Activated T-helper 9 cell treated with anti-CD3 and anti-CD28 coated beads, Interleukin-2, amount 50 U/mL, for 16 hours (primary cell): ENCODE data around the gene NTN4.
"Not testable (repeated sequence)": the region's sequence is repeated elsewhere in the genome, so short reads cannot be mapped to it uniquely, and the experiment has no call there.

Experiments used
- DNase-seq: peaks from one replicate; pipeline ENCODE4 v3.0.0-alpha.2; 2020; ENCODE audit warnings: low read depth

NTN4 gene

DNA sequence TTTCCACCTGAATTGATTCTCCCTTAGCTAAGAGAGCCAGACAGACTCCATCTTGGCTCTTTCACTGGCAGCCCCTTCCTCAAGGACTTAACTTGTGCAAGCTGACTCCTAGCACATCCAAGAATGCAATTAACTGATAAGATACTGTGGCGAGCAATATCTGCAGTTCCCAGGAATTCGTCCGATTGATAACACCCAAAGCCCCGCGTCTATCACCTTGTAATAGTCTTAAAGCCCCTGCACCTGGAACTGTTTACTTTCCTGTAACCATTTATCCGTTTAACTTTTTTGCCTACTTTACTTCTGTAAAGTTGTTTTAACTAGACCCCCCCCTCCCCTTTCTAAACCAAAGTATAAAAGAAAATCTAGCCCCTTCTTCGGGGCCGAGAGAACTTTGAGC lies 44.5 kb downstream of the NTN4 start:
- DNase-seq = not testable (repeated sequence)

DNA sequence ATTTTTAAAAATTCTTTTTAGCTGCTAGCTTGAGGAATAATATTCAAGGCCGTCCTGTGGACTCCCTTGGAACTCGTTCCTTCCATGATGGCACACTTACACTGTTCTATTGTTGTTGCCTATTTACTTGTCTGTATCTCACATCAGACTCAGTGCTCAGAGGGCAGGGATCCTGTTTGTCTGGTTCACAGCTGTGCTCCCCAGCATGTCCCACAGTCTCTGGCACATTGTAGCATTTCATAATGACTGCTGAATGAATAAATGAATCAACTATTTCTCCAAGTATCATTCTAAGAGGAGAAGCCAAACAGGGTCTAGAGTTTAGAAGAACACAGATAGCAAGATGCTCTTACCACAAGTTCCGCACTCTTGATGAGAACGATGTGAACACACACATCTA lies 48.0 kb downstream of the NTN4 start:
- no peak for DNase-seq

DNA sequence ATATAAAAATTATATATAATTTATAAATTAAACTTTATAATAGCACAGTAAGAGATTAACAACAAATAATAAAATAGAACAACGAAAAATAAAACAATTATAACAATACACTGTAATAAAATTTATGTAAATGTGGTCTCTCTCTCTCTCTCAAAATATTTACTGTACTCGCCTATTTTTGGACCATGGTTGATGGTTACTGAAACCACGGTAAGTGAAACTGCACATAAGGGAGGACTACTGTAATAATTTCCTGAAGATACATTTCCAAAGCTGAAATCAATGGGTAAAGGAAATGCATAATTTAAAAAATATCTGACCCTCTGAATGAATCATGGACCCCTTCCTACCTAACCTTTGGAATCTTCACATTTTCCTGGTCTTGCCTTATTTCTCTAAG lies 48.9 kb downstream of the NTN4 start:
- DNase-seq = no peak

DNA sequence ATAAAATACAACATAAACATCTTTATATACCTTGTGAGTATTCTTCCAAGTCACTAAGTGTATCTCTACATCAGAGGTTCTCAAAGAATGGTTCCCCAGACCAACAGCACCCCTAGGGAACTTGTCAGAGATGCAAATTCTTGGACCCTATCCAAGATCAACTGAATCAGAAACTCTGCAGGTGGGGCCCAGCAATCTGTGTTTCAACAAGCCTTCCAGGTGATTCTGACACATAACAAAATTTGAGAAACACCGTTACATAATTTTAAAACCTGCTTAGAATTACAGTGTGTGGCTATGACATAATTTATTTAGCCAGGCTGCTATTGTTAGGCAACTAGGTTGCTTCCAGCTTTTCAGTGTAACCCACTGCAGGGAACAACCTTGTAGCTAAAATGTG lies 49.8 kb downstream of the NTN4 start:
- no peak for DNase-seq

DNA sequence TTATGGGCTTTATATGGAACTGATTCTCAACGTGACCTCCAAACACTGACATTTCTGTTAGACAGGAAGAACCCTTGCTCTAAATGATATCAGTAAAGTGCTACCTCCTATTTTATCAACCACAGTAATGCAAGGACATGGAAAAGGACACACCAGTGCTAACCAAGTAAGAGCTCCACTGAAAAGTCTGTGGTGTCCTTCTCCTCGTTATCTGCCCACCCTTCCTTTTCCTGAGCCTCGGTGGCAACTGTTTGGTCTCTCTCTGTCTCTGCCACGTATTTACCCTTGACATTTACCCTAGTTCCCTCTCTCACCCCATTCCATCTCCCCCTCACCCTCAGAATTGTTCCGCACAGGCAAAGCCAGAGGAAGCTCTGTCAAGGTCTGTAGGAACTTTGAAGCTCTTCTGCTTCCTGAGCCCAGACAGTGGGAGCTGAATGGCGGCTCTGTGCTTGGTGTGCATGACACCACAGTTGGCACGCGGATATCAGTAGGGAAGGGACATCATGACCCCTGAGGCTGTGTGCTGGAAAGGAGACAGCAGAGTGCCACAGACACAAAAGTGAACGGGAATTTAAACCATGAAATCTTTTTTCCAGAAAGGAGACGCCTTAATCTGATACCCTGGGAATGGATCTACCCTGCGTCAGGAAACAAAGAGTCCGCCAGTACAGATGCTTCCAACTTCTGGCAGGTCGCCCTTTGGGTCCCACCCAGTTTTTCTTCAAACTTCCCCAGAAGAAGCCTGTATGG lies 50.8 kb downstream of the NTN4 start:
- DNase-seq = no peak

DNA sequence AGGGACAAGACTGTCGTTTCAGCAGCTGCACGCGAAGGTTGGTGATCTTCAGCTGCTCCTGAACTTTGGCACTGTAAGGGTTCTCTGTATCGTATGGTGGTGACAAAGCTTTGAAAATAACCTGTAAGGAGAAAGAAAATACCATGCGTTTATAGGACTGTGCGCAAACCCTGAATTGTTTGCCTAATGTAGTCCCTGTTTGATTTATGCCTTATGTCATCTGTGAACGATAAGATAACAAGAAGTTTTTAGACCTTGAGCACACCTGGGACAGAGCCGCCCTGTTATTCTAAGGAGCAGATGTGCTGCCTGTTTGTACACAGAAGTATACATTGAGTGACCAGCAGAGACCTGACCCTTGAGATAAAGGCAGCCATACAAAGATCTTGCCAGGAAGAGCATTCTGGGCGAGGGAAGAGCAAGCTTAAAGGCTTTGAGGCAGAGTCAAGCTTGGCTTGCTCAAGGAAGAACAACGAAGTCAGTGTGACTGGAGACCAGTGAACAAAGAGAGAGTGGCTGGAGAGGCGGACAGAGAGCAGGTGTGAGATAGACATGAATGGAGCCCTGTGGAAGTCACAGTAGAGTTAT lies 52.4 kb downstream of the NTN4 start:
- no peak for DNase-seq

DNA sequence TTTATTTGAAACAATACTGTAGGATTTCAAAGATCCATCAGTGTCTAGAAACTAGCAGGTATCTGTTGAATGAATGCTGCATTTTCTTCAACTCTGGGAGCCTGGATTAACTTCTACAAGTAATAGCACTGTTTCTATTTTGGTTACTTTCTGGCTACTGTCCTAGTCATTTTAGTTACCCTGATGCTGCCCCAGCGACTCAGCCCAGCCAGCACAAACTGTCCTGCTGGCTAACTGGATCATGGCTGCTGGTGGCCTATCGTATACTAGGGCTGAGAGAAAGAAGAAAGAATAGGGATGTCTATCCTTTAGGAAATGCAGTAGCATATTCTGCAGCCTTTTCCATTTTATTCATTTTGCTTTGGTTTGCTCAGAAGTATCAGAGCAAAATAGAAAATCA lies 53.9 kb downstream of the NTN4 start:
- no peak for DNase-seq

DNA sequence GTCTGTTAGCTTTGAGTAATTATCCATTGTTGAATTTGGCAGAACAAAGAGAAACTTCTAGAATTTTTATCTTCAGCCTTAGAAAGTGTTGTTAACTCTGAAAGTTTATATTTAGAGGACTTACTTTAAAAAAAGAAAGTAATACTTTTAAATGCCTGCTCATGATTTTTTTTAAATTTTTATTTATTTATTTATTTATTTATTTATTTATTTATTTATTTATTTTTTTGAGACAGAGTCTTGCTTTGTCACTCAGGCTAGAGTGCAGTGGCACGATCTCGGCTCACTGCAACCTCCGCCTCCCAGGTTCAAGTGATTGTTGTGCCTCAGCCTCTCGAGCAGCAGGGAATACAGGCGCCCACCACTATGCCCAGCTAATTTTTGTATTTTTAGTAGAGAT lies 54.8 kb downstream of the NTN4 start:
- DNase-seq = not testable (repeated sequence)

DNA sequence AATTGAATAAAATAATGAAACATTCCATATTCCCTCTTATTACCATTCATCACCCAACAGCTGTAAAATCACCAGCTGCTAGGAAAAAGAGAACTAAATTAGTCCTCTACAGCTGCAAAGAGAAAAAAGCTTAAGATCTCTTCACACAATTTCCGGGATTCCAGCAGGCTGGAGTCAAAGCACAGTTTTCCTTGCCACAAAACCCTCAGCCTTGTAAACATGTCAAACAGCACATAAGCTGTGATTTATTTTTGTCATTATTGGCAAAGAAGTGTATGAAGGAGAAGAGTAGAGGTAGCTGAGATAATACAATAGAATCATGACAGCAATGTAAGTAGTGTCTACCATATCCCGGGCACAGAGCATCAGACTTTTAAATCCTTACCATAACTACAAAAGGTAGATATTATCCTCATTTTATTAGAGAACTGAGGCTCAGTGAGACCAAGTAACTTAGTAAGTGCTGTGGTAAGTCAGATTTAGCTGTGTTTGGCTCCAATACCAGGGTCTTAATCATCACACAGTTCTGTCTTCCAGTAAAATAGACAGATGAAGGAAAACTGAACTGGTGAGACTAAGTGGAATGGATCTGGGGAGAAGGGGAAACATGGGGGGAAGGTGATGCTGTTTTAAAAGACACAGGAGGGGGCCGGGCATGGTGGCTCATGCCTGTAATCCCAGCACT lies 57.3 kb downstream of the NTN4 start:
- no peak for DNase-seq

DNA sequence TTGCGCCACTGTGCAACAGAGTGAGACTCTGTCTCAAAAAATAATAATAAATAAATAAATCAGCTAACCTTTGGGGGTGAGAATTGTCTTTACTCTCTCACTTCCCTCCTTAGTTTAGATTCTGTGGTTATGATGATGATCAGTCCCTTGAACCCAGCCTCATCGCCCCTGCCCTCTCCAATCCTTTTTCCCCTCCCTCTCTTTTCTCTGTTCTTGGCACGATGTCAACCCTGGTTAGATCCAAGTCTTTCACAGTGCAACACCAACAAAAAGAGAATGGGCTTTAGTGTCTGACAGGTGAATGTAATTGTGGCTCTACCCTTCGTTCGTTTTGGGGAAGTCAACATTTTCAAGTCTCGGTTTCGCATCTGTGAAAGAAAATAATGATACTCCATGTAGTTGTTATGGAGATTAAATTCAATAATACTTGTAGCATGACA lies 59.0 kb downstream of the NTN4 start:
- DNase-seq = no peak

DNA sequence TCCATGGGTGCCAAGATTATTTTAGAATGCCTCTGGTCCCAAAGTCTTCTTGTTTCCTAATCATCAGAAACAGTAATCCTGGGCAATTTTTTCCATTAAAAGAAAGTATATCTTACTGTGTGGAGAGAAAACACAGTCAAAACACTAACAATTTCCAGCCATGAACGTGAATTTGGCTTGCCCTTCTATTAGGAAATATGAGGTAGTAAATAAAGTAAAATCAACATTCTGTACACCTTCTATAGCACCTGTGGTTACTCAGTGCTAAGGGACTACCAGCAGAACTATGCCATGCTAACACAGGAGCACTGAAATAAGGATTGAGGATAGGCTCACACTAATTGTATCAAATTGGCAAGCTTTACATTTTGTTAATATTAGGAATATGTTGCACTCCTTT lies 60.1 kb downstream of the NTN4 start:
- no peak for DNase-seq

DNA sequence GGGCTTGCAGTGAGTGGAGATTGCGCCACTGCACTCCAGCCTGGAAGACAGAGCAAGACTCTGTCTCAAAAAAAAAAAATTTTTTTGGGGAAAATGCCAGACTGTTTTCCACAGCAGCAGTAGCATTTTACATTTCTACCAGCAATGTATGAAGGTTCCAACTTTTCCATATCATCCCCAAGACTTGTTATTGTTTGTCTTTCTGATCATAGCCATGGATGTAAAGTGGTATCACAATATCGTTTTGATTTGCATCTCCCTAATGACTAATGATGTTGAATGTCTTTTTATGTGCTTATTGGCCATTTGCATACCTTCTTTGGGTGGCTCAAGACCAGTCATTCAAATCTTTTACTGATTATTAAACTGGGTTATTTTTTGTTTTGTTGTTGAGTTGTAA lies 63.7 kb downstream of the NTN4 start:
- DNase-seq = no peak

DNA sequence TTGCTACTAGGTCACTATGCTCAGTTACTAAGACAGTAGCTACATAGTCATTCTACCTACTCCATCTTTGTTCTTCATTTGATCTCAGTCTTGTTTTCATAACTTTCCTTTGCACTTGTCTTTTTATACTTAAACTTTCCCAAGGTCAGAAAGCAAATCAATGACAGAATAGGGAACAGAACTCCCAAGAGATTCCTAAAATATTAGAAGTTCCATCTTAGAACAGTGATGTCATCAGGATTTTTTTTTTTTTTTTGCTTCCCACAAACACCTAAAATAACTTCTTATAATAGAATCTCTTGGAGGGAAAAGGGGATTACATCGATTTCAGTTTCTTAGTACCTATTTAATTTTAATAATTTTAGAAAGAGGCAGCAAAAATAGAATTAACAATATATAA lies 65.8 kb downstream of the NTN4 start:
- DNase-seq = no peak

DNA sequence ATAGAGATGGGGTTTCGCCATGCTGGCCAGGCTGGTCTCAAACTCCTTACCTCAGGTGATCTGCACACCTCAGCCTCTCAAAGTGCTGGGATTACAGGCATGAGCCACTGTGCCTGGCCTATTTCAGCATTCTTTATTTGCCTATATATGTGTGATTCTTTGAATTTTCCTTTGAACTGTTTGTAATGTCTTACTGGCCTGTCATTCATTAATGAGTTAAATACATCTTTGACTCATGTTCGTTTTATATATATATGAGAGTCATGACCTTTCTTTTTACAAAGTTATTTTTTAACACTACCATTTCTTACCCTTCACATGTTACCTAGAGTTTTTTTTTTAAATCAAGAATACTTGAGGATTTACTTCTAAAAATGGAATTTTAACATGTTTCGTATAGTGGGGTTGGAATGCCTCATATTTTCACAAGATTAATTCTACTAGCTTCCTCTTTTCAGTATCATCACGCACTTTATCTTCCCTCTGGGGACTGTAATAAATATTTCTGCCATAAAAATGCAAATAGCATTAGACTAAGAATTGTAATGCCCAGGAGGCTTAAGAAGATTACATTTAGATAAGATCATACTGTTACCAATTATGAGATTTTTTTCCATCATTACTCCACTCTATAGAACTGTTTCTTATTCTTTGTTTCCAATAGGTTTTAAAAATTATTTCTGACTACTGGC lies 66.7 kb downstream of the NTN4 start:
- DNase-seq = no peak

DNA sequence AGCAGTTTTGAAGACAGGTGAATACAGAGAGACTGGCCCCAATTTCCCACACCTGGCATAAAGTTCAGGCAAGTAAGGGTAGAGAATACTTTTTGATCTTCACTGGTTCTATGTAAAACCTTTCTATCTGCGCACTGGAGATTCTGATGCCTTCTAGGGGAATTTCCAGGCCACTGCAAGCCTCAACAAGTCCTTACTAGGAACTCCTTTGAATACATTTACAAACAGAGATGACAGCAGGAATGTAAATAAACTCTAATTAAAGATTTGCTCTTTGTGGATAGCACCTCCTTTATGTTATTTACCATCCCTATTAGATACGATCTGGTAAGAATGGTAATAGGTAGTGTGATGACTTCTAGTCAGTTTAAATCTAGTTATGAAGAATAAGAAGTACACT lies 69.2 kb downstream of the NTN4 start:
- no peak for DNase-seq

DNA sequence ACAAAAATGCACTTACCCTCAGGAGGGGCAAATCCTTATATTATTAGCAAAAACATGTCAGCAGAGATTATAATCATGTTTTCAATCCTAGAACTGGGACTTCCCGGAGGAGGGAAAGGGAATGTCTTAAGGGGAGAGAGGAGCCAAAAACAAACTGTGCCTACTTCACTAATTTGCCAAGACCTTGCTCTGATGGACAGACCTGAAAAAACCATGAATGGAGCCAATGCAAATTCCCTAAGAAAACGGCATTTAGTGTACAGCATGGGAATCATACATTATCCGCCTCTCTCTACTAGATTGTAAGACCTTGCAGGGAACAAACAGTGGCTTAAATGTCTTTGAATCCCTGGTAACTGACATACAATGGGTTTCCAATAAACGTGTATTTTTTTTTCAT lies 70.4 kb downstream of the NTN4 start:
- DNase-seq = no peak

DNA sequence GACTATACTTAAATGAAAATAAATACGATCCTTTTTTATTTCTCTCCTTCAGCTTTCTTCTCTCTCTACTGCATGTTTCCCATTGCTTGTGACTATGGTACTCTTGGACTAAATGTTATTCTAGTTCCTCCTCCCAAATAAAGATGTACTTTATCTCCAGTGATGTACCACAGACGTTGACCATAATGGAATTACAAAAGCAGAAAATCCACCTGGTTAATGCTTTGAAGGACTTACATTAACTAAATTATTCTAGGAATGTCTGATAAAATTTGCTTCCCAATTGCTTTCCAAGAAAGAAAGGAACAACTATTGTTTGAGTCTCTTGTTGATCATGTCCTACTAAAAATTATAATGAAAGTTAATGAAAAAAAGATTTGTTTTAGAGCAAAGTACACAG lies 71.8 kb downstream of the NTN4 start:
- DNase-seq = no peak

DNA sequence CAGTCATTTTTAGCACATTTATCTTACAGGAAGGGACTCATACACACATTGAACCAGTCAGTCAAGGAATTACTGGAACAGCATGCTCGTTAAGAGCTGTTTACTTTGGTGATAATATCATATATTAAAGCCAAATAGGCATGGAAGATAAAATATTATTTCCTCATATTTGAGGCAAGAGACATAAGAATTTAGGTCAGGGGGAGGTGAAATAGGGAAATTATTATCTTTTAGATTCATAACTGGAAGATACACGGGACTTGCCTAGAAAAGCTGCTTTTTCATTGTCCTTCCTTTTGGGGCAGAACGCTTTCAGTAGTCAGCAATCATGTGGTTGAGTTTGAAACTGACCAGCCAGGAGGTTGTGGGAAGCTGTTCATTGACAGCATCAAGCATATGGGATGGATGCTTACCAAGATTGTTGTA lies 72.5 kb downstream of the NTN4 start:
- DNase-seq = no peak

DNA sequence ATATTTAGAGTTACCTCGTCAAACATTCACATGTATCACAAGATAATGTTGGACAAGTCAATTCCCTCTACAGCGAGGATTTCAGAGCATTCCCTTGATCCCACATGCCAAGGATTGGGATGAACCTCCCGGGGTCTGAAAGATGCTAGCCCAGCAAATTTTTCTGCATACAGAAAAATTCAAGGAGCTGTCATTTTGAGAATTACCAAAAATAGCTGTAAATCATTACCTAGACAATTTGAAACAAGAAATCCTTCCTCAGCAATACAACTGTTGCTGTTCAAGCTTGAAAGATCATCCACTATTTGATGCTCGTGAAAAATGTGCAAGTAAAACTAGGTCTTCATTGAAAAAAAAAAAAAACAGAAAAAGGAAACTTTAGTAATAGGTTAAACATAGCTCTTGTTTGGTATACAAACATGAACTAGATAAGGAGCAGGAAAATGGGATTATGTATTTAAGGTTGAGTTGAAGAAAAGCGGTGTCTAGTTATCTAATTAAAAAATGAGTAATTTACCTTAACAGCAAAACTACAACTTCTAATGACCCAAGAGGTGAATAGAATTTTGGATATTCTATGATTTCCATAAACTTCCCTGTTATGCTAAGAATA lies 73.1 kb downstream of the NTN4 start:
- no peak for DNase-seq

DNA sequence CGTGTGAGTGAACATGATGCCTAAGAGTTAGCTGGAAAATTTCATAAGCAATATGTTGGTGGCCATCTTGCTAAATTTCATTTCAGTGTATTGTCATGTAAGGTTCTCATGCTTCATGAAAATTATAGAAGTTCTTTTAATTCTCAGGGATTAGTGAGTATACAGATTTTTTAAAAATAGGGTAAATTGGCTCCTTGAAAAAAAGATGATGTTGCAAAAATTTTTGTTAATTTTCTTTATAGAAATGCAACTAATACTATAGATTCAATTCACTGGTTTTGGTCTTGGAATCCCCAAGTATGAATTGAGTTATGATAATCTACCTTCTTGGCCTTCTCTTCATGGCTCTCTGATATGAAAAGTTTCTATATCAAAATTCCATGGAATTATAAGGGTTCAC lies 75.4 kb downstream of the NTN4 start:
- DNase-seq = no peak

DNA sequence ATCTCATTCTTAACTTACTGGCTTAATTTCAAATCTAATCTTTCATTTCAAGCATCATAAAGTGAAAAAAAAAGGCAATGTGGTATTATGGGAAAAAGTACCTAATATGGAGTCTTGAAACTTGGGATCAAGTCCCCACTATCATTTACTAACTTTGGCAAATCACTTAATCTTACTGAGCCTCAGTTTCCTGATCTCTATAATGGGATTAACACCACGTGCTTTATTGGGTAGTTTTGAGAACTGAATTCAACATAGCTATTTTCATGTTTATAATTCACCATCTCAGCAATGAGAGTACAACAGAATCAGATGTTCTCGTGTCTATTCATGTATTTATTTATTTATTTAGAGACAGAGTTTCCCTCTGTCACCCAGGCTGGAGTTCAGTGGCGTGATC lies 78.3 kb downstream of the NTN4 start:
- no peak for DNase-seq

DNA sequence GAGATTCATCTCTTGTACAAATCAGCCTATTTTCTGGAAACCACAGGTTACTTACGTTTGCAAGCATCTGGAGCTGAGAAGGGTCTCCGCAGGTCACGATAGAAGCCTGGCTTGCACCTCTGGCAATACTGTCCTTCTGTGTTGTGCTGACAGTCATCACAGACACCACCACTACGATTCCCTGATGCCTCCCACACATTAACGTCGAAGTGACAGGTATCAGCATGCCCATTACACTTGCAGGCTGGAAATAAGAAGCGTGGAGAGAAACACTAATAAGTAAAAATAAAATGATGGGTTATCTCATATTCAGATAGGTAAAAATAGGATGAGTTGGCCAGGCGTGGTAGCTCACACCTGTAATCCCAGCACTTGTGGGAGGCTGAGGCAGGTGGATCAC lies 80.2 kb downstream of the NTN4 start:
- no peak for DNase-seq

DNA sequence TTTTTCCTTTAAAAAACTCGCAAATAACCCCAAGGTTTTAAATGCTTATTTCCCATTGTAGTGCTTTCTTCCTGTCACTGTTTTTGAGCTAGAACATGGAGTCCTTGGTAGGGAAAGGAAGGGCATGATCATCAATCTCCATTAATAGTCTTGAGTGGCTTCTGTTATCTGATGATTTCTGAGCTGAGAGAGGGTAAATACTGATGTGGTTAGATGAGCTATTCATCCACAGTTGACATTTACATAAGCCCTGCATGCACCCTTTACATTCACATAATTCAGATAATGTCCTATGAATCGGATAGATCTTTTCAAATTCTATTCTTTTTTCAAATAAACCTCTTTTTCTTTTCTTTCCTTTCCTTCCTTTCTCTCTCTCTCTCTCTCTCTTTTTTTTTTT lies 81.4 kb downstream of the NTN4 start:
- DNase-seq = no peak
